Astrocyte (in vitro differentiated cells and primary cell): Measurements from ENCODE around the gene HOMER3. TPM values are rescaled to one million over a fixed set of nuclear protein-coding genes. Genes with fewer than 3 reads are reported as not detected.

ENCODE experiments used
- DNase-seq: peaks from one replicate; pipeline ENCODE4 v3.0.0-alpha.2; 2010; ENCODE audit warnings: low read depth
- FAIRE-seq: peaks from 2 replicates; lab custom pipeline; 2011; peaks lifted over from hg19 to GRCh38; lab: Jason Lieb, UNC
- H2AFZ ChIP-seq: 2 replicates; pipeline ENCODE4 v1.6.0; 2012; ENCODE audit warnings: low read depth, low read length, inconsistent platforms
- H3K27ac ChIP-seq: 2 replicates; pipeline ENCODE4 v1.5.1; 2011; ENCODE audit warnings: low read depth, low read length, inconsistent platforms
- H3K27me3 ChIP-seq: 2 replicates; pipeline ENCODE4 v1.6.0; 2011; ENCODE audit warnings: low read length, inconsistent platforms; ENCODE audit not compliant: insufficient read depth
- H3K36me3 ChIP-seq: 2 replicates; pipeline ENCODE4 v1.5.1; 2011; ENCODE audit warnings: low read length, inconsistent platforms; ENCODE audit not compliant: insufficient read depth
- H3K4me1 ChIP-seq: 2 replicates; pipeline ENCODE4 v1.5.1; 2011; ENCODE audit warnings: low read length, inconsistent platforms; ENCODE audit not compliant: insufficient read depth
- H3K4me2 ChIP-seq: 2 replicates; pipeline ENCODE4 v1.6.0; 2012; ENCODE audit warnings: low read length, inconsistent platforms
- H3K4me3 ChIP-seq: 2 replicates; pipeline ENCODE4 v1.5.1; 2011; ENCODE audit warnings: low read depth, mild to moderate bottlenecking, low read length, inconsistent platforms; ENCODE audit not compliant: insufficient read depth
- H3K79me2 ChIP-seq: 2 replicates; pipeline ENCODE4 v1.6.0; 2012; ENCODE audit warnings: mild to moderate bottlenecking, low read length, inconsistent platforms; ENCODE audit not compliant: insufficient read depth
- H3K9ac ChIP-seq: 2 replicates; pipeline ENCODE4 v1.6.0; 2012; ENCODE audit warnings: mild to moderate bottlenecking, low read length, inconsistent platforms
- H3K9me3 ChIP-seq: 2 replicates; pipeline ENCODE4 v1.5.1; 2012; ENCODE audit warnings: low read depth, mild to moderate bottlenecking, low read length, inconsistent platforms; ENCODE audit not compliant: insufficient read depth
- H4K20me1 ChIP-seq: 2 replicates; pipeline ENCODE4 v1.6.0; 2012; ENCODE audit warnings: low read length, inconsistent platforms; ENCODE audit not compliant: insufficient read depth
- H3K27ac Mint-ChIP-seq: one replicate; pipeline ENCODE4 v1.8.0; 2021; ENCODE audit warnings: mild to moderate bottlenecking, mixed read lengths; ENCODE audit not compliant: unreplicated experiment
- H3K27me3 Mint-ChIP-seq: one replicate; pipeline ENCODE4 v1.8.0; 2021; ENCODE audit warnings: low read depth, mixed read lengths; ENCODE audit not compliant: unreplicated experiment
- H3K36me3 Mint-ChIP-seq: one replicate; pipeline ENCODE4 v1.8.0; 2021; ENCODE audit warnings: low read depth, mixed read lengths; ENCODE audit not compliant: unreplicated experiment
- H3K4me1 Mint-ChIP-seq: one replicate; pipeline ENCODE4 v1.8.0; 2021; ENCODE audit warnings: low read depth, mixed read lengths; ENCODE audit not compliant: unreplicated experiment
- H3K4me3 Mint-ChIP-seq: one replicate; pipeline ENCODE4 v1.8.0; 2021; ENCODE audit warnings: mild to moderate bottlenecking, moderate library complexity, mixed read lengths; ENCODE audit not compliant: unreplicated experiment
- H3K9me3 Mint-ChIP-seq: one replicate; pipeline ENCODE4 v1.8.0; 2021; ENCODE audit warnings: mild to moderate bottlenecking, mixed read lengths; ENCODE audit not compliant: unreplicated experiment
- EZH2 ChIP-seq: IDR thresholded peaks from 2 replicates; pipeline ENCODE4 v1.6.1; 2012; ENCODE audit warnings: mild to moderate bottlenecking, low read length, inconsistent platforms; ENCODE audit not compliant: insufficient read depth
- total RNA-seq: library from RNA; stranded (reverse); gene quantifications from 2 replicates; pipeline ENCODE4 v1.2.1, GENCODE V29; 2021
- TF ChIP-seq, protein P1 (sequence below): IDR thresholded peaks from 2 replicates; pipeline ENCODE4 v1.5.1; 2011; ENCODE audit warnings: low read depth, mild to moderate bottlenecking, inconsistent platforms, low read length, moderate library complexity; ENCODE audit not compliant: insufficient read depth

Gene HOMER3
- total RNA-seq, 1 donor from 2014 or later = 41.9 TPM

DNA sequence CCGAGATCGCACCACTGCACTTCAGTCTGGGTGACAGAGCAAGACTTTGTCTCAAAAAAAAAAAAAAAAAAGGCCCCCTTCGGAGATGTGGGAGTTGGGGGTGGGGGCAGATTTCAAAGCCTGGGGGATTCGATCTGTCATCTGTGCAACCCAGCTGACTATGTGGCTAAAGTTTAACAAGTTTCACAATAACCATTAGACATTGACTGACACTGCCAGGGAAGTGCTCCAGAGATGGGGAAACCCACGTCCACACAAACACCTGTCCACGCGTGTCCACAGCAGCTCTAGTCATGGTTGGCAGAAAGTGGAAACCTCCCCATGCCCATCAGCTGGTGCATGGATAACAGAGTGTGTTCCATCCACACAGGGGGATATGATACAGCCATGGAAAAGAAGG lies 37.6 kb upstream of the HOMER3 start:
- Histone ChIP-seq H3K4me3 (no peak overlapping the region), H3K9me3 (no peaks in the 10 kb centered on the region), H3K27me3 (peaks cover 7% of the 10 kb centered on the region), H4K20me1 (no peaks in the 10 kb centered on the region), H3K36me3 (no peaks in the 10 kb centered on the region), H3K4me2 (no peak overlapping the region), H3K9ac (no peak overlapping the region), H3K4me1 (no peaks in the 10 kb centered on the region), H3K79me2 (no peaks in the 10 kb centered on the region), H2AFZ (no peak overlapping the region), H3K27ac (no peak overlapping the region)
- DNase-seq = no peak
- Mint-ChIP-seq H3K9me3 (no peaks in the 10 kb centered on the region), H3K27ac (no peak overlapping the region), H3K4me3 (no peak overlapping the region), H3K27me3 (peaks cover 28% of the 10 kb centered on the region), H3K4me1 (no peaks in the 10 kb centered on the region), H3K36me3 (no peaks in the 10 kb centered on the region)
- no peak for TF ChIP-seq EZH2
- TF ChIP-seq, protein P1, sequence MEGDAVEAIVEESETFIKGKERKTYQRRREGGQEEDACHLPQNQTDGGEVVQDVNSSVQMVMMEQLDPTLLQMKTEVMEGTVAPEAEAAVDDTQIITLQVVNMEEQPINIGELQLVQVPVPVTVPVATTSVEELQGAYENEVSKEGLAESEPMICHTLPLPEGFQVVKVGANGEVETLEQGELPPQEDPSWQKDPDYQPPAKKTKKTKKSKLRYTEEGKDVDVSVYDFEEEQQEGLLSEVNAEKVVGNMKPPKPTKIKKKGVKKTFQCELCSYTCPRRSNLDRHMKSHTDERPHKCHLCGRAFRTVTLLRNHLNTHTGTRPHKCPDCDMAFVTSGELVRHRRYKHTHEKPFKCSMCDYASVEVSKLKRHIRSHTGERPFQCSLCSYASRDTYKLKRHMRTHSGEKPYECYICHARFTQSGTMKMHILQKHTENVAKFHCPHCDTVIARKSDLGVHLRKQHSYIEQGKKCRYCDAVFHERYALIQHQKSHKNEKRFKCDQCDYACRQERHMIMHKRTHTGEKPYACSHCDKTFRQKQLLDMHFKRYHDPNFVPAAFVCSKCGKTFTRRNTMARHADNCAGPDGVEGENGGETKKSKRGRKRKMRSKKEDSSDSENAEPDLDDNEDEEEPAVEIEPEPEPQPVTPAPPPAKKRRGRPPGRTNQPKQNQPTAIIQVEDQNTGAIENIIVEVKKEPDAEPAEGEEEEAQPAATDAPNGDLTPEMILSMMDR = no peak
- FAIRE-seq = no peak

DNA sequence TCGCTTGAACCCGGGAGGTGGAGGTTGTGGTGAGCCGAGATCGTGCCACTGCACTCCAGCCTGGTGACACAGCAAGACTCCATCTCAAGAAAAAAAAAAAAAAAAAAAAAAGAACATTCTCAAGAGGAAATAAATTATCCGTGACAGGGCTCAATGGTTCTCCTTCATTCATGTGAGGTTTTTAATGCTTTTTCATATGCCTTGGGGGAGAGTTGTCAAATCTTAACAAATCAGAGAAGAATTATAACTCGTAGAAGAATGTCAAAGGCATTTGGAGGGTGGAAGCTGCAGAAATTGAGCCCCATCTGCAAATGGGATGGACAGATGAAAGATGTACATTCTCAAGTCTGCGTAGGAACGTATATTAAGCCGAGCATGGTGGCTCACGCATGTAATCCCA lies 34.9 kb upstream of the HOMER3 start:
- Histone ChIP-seq H3K9me3 (no peaks in the 10 kb centered on the region), H3K4me1 (peaks cover 11% of the 10 kb centered on the region), H4K20me1 (no peaks in the 10 kb centered on the region), H2AFZ (no peak overlapping the region), H3K27ac (no peak overlapping the region), H3K4me3 (no peak overlapping the region), H3K4me2 (no peak overlapping the region), H3K27me3 (no peaks in the 10 kb centered on the region), H3K79me2 (no peaks in the 10 kb centered on the region), H3K9ac (no peak overlapping the region), H3K36me3 (no peaks in the 10 kb centered on the region)
- Mint-ChIP-seq H3K4me3 (no peak overlapping the region), H3K27me3 (peaks cover 13% of the 10 kb centered on the region), H3K4me1 (no peaks in the 10 kb centered on the region), H3K9me3 (no peaks in the 10 kb centered on the region), H3K36me3 (no peaks in the 10 kb centered on the region), H3K27ac (no peak overlapping the region)
- FAIRE-seq = no peak
- TF ChIP-seq, protein P1 = no peak
- no peak for TF ChIP-seq EZH2
- DNase-seq = no peak

DNA sequence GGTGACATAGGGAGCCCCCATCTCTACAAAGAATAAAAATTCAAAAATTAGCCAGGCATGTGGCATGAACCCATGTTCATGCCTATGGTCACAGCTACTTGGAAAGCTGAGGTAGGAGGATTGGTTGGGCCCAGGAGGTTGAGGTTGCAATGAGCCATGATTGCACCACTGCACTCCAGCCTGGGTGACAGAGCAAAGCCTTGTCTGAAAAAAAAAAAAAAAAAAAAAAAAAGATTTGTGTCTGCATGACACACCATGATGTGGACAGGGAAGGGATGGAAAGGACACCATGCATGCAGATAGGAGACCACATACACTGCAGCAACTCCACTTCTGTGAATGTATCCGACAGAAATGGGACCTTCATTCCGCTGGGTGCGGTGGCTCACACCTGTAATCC lies 34.0 kb upstream of the HOMER3 start:
- Histone ChIP-seq H3K27ac (no peak overlapping the region), H3K4me2 (no peak overlapping the region), H3K4me3 (no peak overlapping the region), H3K27me3 (no peaks in the 10 kb centered on the region), H3K79me2 (no peaks in the 10 kb centered on the region), H3K9ac (no peak overlapping the region), H4K20me1 (no peaks in the 10 kb centered on the region), H3K9me3 (no peaks in the 10 kb centered on the region), H3K36me3 (no peaks in the 10 kb centered on the region), H2AFZ (no peak overlapping the region), H3K4me1 (peaks cover 14% of the 10 kb centered on the region)
- no peak overlapping the region for H3K4me3 Mint-ChIP-seq
- DNase-seq (no peak), FAIRE-seq (no peak)
- no peaks in the 10 kb centered on the region for H3K4me1 Mint-ChIP-seq
- H3K9me3 Mint-ChIP-seq = no peaks in the 10 kb centered on the region
- H3K36me3 Mint-ChIP-seq = no peaks in the 10 kb centered on the region
- TF ChIP-seq, protein P1 = no peak
- TF ChIP-seq EZH2 = no peak
- H3K27me3 Mint-ChIP-seq = peaks cover 8% of the 10 kb centered on the region
- H3K27ac Mint-ChIP-seq = no peak overlapping the region
